Spleen (tissue), 11 donors: ENCODE measurements around the gene DPYD. TPM values are rescaled to one million over a fixed set of nuclear protein-coding genes. Genes with fewer than 3 reads are reported as not detected.

Experiments
- DNase-seq: peaks from one replicate; pipeline ENCODE4 v3.0.0-alpha.2; 2020
- H3K27ac ChIP-seq, 8 donors: fragments of 200-600 bp; sonication (generic) in 7 of 8; 1 replicate in 4 of 8; 2 replicates in 4 of 8; pipeline versions ENCODE4 v1.5.0 to v1.8.0; 2016 to 2021; ENCODE audit warnings: inconsistent platforms in 4 of 8, mild to moderate bottlenecking in 4 of 8, moderate library complexity in 1 of 8
- H3K27me3 ChIP-seq, 7 donors: fragments of 200-600 bp; sonication (generic) in 6 of 7; replicated peaks in 1 of 7; 1 replicate in 4 of 7; 2 replicates in 3 of 7; pipeline versions ENCODE4 v1.5.0 to v1.8.0; 2016 to 2021; ENCODE audit warnings: inconsistent platforms in 3 of 7, mild to moderate bottlenecking in 1 of 7
- H3K36me3 ChIP-seq, 6 donors: fragments of 200-600 bp; sonication (generic) in 5 of 6; 1 replicate in 4 of 6; 2 replicates in 2 of 6; pipeline versions ENCODE4 v1.5.0 to v1.8.0; 2016 to 2021; ENCODE audit warnings: inconsistent platforms in 2 of 6
- H3K4me1 ChIP-seq, 6 donors: fragments of 200-600 bp; sonication (generic) in 5 of 6; 1 replicate in 3 of 6; 2 replicates in 3 of 6; pipeline versions ENCODE4 v1.5.0 to v1.8.0; 2016 to 2021; ENCODE audit warnings: inconsistent platforms in 3 of 6
- H3K4me3 ChIP-seq, 8 donors: fragments of 200-600 bp; sonication (generic) in 7 of 8; 1 replicate in 4 of 8; 2 replicates in 4 of 8; pipeline versions ENCODE4 v1.5.0 to v1.8.0; 2016 to 2021; ENCODE audit warnings: inconsistent platforms in 4 of 8, mild to moderate bottlenecking in 4 of 8, moderate library complexity in 2 of 8
- H3K9me3 ChIP-seq, 8 donors: fragments of 200-600 bp; sonication (generic) in 7 of 8; 1 replicate in 4 of 8; 2 replicates in 4 of 8; pipeline versions ENCODE4 v1.5.0 to v1.8.0; 2016 to 2021; ENCODE audit warnings: inconsistent platforms in 4 of 8
- POLR2A ChIP-seq, 3 donors: fragments of 450-650 bp; IDR thresholded peaks; one replicate each; pipeline ENCODE4 v1.5.1; 2017; ENCODE audit warnings: antibody characterized with exemption in 3 of 3, mild to moderate bottlenecking in 1 of 3
- POLR2AphosphoS5 ChIP-seq, 3 donors: sonication (generic); formaldehyde crosslinking; IDR thresholded peaks; one replicate each; pipeline ENCODE4 v1.5.1; 2017; ENCODE audit warnings: antibody characterized with exemption in 3 of 3
- WGBS, 5 donors: extraction: QIAGEN DNeasy Blood & Tissue Kit in 3 of 5; methylation state at CpG; one replicate each; pipeline versions ENCODE4 v1.1.5 to v1.1.7; 2013 to 2018; 5-methylcytosine and 5-hydroxymethylcytosine counted together
- intact Hi-C: fragments of 100-400 bp; cut with DNase I; formaldehyde crosslinking; loops from one replicate; pipeline ENCODE4 v1.15.0; 2023; ENCODE audit warnings: low total_unique reads
- polyA plus RNA-seq, 3 donors: library from polyadenylated mRNA; stranded (reverse); fragments of 200-250 nt; gene quantifications; one replicate each; pipeline ENCODE4 v1.2.1, GENCODE V29; 2013
- total RNA-seq, 7 donors: library from RNA; depleted of rRNA in 3 of 7; stranded (reverse); fragments of >200 nt in 3 of 7; fragmentation: NEBNext Ultra II Directional in 4 of 7; extraction: Animal tissue kit (Norgen Biotek cat#: 25700) in 4 of 7; gene quantifications; one replicate each; pipeline versions ENCODE4 v1.1.0 to v1.2.1, GENCODE V29; 2016 to 2021
- TF ChIP-seq, protein P1 (sequence below), 11 experiments: fragments of 200-600 bp in 7 of 11; fragments of 450-650 bp in 4 of 11; sonication (generic) in 4 of 11; IDR thresholded peaks in 8 of 11; conservative IDR thresholded peaks in 3 of 11; 1 replicate in 7 of 11; 2 replicates in 4 of 11; pipeline versions ENCODE4 v1.4.0 to v1.8.0; 2016 to 2021; ENCODE audit warnings: antibody characterized with exemption in 11 of 11, inconsistent platforms in 4 of 11, mild to moderate bottlenecking in 1 of 11
- donor health status: healthy with polysubstance abuse.
- donor health status: DM: no; HTN: no; CAD: no; lungs with moderate emphysema.
- donor health status: DM: no; HTN: no; CAD: no.
- donor health status: Bipolar disorder and iron deficiency.
- donor health status: healthy.
- donor health status: DM: no; HTN: no; CAD: no.
- donor health status: DM: yes; HTN: yes; CAD: no.

Gene DPYD
- total and polyA plus RNA-seq, 10 donors: 7.3 to 114 (median 92.3) TPM

GRCh38 chr1:97070376-97070775, 850.5 kb downstream of the DPYD start:
- no peak overlapping the region for H3K4me3 ChIP-seq
- H3K27ac ChIP-seq: no peak overlapping the region
- WGBS, 5 donors: 94 to 98% (median 96%) methylated on average over 4 of the region's 4 CpGs
- peaks cover 0 to 9% (median 0%) of the 10 kb centered on the region in 6 donors for H3K36me3 ChIP-seq
- no peaks in the 10 kb centered on the region for H3K27me3 ChIP-seq
- no peaks in the 10 kb centered on the region for H3K4me1 ChIP-seq
- TF ChIP-seq POLR2AphosphoS5 (IDR thresholded peaks at IDR 0.05): no peak
- TF ChIP-seq, protein P1, sequence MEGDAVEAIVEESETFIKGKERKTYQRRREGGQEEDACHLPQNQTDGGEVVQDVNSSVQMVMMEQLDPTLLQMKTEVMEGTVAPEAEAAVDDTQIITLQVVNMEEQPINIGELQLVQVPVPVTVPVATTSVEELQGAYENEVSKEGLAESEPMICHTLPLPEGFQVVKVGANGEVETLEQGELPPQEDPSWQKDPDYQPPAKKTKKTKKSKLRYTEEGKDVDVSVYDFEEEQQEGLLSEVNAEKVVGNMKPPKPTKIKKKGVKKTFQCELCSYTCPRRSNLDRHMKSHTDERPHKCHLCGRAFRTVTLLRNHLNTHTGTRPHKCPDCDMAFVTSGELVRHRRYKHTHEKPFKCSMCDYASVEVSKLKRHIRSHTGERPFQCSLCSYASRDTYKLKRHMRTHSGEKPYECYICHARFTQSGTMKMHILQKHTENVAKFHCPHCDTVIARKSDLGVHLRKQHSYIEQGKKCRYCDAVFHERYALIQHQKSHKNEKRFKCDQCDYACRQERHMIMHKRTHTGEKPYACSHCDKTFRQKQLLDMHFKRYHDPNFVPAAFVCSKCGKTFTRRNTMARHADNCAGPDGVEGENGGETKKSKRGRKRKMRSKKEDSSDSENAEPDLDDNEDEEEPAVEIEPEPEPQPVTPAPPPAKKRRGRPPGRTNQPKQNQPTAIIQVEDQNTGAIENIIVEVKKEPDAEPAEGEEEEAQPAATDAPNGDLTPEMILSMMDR (IDR thresholded peaks at IDR 0.05 in 8 of 11, conservative IDR thresholded peaks at IDR 0.05 in 3 of 11): no peak
- TF ChIP-seq POLR2A (IDR thresholded peaks at IDR 0.05): no peak
- no peak for DNase-seq
- intact Hi-C loops: no loop called here
- peaks cover 0 to 11% (median 9%) of the 10 kb centered on the region in 8 donors for H3K9me3 ChIP-seq

GRCh38 chr1:97069312-97069711, 851.5 kb downstream of the DPYD start:
- 66 to 76% (median 73%) methylated on average over 2 of the region's 2 CpGs for WGBS, 5 donors
- no peaks in the 10 kb centered on the region for H3K27me3 ChIP-seq
- TF ChIP-seq, protein P1 (IDR thresholded peaks at IDR 0.05 in 8 of 11, conservative IDR thresholded peaks at IDR 0.05 in 3 of 11): no peak
- TF ChIP-seq POLR2A (IDR thresholded peaks at IDR 0.05) (no peak), POLR2AphosphoS5 (IDR thresholded peaks at IDR 0.05) (no peak)

GRCh38 chr1:97066860-97067259, 854.0 kb downstream of the DPYD start:
- H3K4me1 ChIP-seq: no peaks in the 10 kb centered on the region
- intact Hi-C loops: no loop called here
- H3K9me3 ChIP-seq: peaks cover 0 to 23% (median 12%) of the 10 kb centered on the region in 8 donors

More at GRCh38 chr1:97069312-97069711, 851.5 kb downstream of the DPYD start:
- H3K4me3 ChIP-seq: no peak overlapping the region
- DNase-seq: no peak
- peaks cover 0 to 11% (median 9%) of the 10 kb centered on the region in 8 donors for H3K9me3 ChIP-seq
- intact Hi-C loops: no loop called here
- H3K36me3 ChIP-seq: no peaks in the 10 kb centered on the region
- H3K4me1 ChIP-seq: no peaks in the 10 kb centered on the region
- no peak overlapping the region for H3K27ac ChIP-seq

DNA sequence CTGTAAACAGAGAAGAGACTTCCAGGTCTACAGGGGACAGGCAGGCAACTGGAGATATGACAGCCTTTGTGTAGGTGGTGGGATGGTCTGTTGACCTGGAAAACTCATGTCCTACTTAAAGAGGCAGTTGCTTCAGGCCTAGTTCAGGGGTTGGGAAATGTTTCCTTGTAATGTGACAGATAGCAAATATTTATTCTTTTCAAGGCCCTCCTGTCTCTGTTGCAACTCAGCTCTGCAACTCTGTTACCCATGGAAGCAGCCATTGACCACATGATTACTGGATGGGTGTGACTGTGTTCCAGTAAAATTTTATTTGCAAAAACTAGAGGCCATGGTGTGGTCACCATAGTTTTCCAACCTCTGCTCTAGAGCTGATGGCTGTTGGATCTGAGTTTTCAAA, 857.3 kb downstream of the DPYD start:
- Histone ChIP-seq H3K36me3 (no peaks in the 10 kb centered on the region), H3K4me3 (no peak overlapping the region), H3K27ac (no peak overlapping the region), H3K4me1 (no peaks in the 10 kb centered on the region), H3K9me3 (peaks cover 0 to 35% (median 21%) of the 10 kb centered on the region in 8 donors), H3K27me3 (no peaks in the 10 kb centered on the region)
- intact Hi-C loops: no loop called here
- DNase-seq: no peak
- TF ChIP-seq POLR2AphosphoS5 (IDR thresholded peaks at IDR 0.05) (no peak), POLR2A (IDR thresholded peaks at IDR 0.05) (no peak)
- TF ChIP-seq, protein P1 (IDR thresholded peaks at IDR 0.05 in 8 of 11, conservative IDR thresholded peaks at IDR 0.05 in 3 of 11): no peak

More at GRCh38 chr1:97066860-97067259, 854.0 kb downstream of the DPYD start:
- Histone ChIP-seq H3K27ac (no peak overlapping the region), H3K36me3 (no peaks in the 10 kb centered on the region), H3K27me3 (no peaks in the 10 kb centered on the region), H3K4me3 (no peak overlapping the region)
- no peak for DNase-seq
- TF ChIP-seq POLR2A (IDR thresholded peaks at IDR 0.05) (no peak), POLR2AphosphoS5 (IDR thresholded peaks at IDR 0.05) (no peak)
- TF ChIP-seq, protein P1 (IDR thresholded peaks at IDR 0.05 in 8 of 11, conservative IDR thresholded peaks at IDR 0.05 in 3 of 11): no peak
